CD14-positive monocyte (primary cell): Measurements from ENCODE around the gene CEP44. TPM values are rescaled to one million over a fixed set of nuclear protein-coding genes. Genes with fewer than 3 reads are reported as not detected.

Source experiments
- DNase-seq, 3 donors: peaks; one replicate each; pipeline ENCODE4 v3.0.0-alpha.2; 2011 to 2022
- H2AFZ ChIP-seq: 2 replicates; pipeline ENCODE4 v1.6.0; 2012; ENCODE audit warnings: mild to moderate bottlenecking, low read depth, low read length, inconsistent platforms; ENCODE audit not compliant: insufficient read depth, poor library complexity, severe bottlenecking
- H3K27ac ChIP-seq, 2 donors: 1 replicate in 1 of 2; 2 replicates in 1 of 2; pipeline ENCODE4 v1.5.1; 2012 to 2013; ENCODE audit warnings: low read length in 2 of 2, control low read depth in 1 of 2, inconsistent platforms in 1 of 2, low read depth in 1 of 2, mild to moderate bottlenecking in 1 of 2
- H3K27me3 ChIP-seq, 2 donors: one replicate each; pipeline versions ENCODE4 v1.6.0 to v1.6.1; 2011 to 2013; ENCODE audit warnings: low read length in 2 of 2; ENCODE audit not compliant: control insufficient read depth in 2 of 2, insufficient read depth in 2 of 2
- H3K36me3 ChIP-seq, 2 donors: replicated peaks in 1 of 2; 1 replicate in 1 of 2; 2 replicates in 1 of 2; pipeline versions ENCODE4 v1.5.1 to v1.6.1; 2012 to 2013; ENCODE audit warnings: low read length in 2 of 2, control low read depth in 1 of 2, inconsistent platforms in 1 of 2, mild to moderate bottlenecking in 1 of 2; ENCODE audit not compliant: insufficient read depth in 2 of 2, control insufficient read depth in 1 of 2
- H3K4me1 ChIP-seq, 2 donors: 1 replicate in 1 of 2; 2 replicates in 1 of 2; pipeline versions ENCODE4 v1.5.1 to v1.6.1; 2012 to 2013; ENCODE audit warnings: low read length in 2 of 2, control low read depth in 1 of 2, inconsistent platforms in 1 of 2, mild to moderate bottlenecking in 1 of 2, moderate library complexity in 1 of 2; ENCODE audit not compliant: insufficient read depth in 2 of 2, control insufficient read depth in 1 of 2
- H3K4me2 ChIP-seq: replicated peaks from 2 replicates; pipeline ENCODE3; 2012; ENCODE audit warnings: low read length, moderate library complexity, mild to moderate bottlenecking; ENCODE audit not compliant: poor library complexity, severe bottlenecking; ENCODE audit errors: extremely low read depth
- H3K4me3 ChIP-seq, 3 experiments: fragments of 200-600 bp in 1 of 3; sonication (generic) in 1 of 3; replicated peaks in 1 of 3; 1 replicate in 2 of 3; 2 replicates in 1 of 3; pipeline ENCODE4 v1.5.1; 2011 to 2013; ENCODE audit warnings: low read length in 3 of 3, mild to moderate bottlenecking in 3 of 3, control low read depth in 2 of 3, low read depth in 2 of 3, inconsistent platforms in 1 of 3, moderate library complexity in 1 of 3
- H3K79me2 ChIP-seq: 2 replicates; pipeline ENCODE4 v1.6.0; 2012; ENCODE audit warnings: mild to moderate bottlenecking, control low read depth, inconsistent platforms, low read length, moderate library complexity; ENCODE audit not compliant: insufficient read depth
- H3K9ac ChIP-seq: 2 replicates; pipeline ENCODE4 v1.6.0; 2017; ENCODE audit warnings: low read length, mild to moderate bottlenecking; ENCODE audit not compliant: insufficient read depth, poor library complexity, severe bottlenecking
- H3K9me3 ChIP-seq, 2 donors: replicated peaks in 1 of 2; 1 replicate in 1 of 2; 2 replicates in 1 of 2; pipeline versions ENCODE4 v1.5.1 to v1.6.1; 2012 to 2013; ENCODE audit warnings: low read length in 2 of 2, control low read depth in 1 of 2; ENCODE audit not compliant: control insufficient read depth in 1 of 2, insufficient read depth in 1 of 2
- H4K20me1 ChIP-seq: 2 replicates; pipeline ENCODE4 v1.6.0; 2012; ENCODE audit warnings: mild to moderate bottlenecking, low read length, control low read depth, moderate library complexity; ENCODE audit not compliant: insufficient read depth
- H3K27ac Mint-ChIP-seq, 7 donors: one replicate each; pipeline ENCODE4 v1.8.0; 2020; ENCODE audit warnings: mild to moderate bottlenecking in 7 of 7, mixed read lengths in 7 of 7, moderate library complexity in 6 of 7, inconsistent platforms in 2 of 7
- H3K27me3 Mint-ChIP-seq, 3 donors: one replicate each; pipeline ENCODE4 v1.8.0; 2021 to 2022; ENCODE audit warnings: low read depth in 3 of 3, mild to moderate bottlenecking in 3 of 3, mixed read lengths in 3 of 3, moderate library complexity in 3 of 3, inconsistent platforms in 1 of 3
- H3K36me3 Mint-ChIP-seq, 2 donors: one replicate each; pipeline ENCODE4 v1.8.0; 2020; ENCODE audit warnings: mixed read lengths in 2 of 2, inconsistent platforms in 1 of 2, mild to moderate bottlenecking in 1 of 2
- H3K4me1 Mint-ChIP-seq: one replicate; pipeline ENCODE4 v1.8.0; 2020; ENCODE audit warnings: mild to moderate bottlenecking, mixed read lengths
- H3K4me3 Mint-ChIP-seq, 2 donors: one replicate each; pipeline ENCODE4 v1.8.0; 2020; ENCODE audit warnings: mild to moderate bottlenecking in 2 of 2, mixed read lengths in 2 of 2, moderate library complexity in 1 of 2
- H3K9me3 Mint-ChIP-seq, 7 donors: one replicate each; pipeline ENCODE4 v1.8.0; 2020 to 2022; ENCODE audit warnings: mixed read lengths in 7 of 7, mild to moderate bottlenecking in 6 of 7, moderate library complexity in 6 of 7, inconsistent platforms in 2 of 7
- WGBS: methylation state at CpG from one replicate; pipeline ENCODE4 v1.1.5; 2013; ENCODE audit warnings: missing lambda C conversion rate; ENCODE audit not compliant: insufficient coverage; 5-methylcytosine and 5-hydroxymethylcytosine counted together
- intact Hi-C, 2 donors: fragments of 100-400 bp; cut with micrococcal nuclease; formaldehyde crosslinking; loops; one replicate each; pipeline versions ENCODE4 v1.15.0 to v1.15.1; 2023
- polyA plus RNA-seq, 3 donors: library from polyadenylated mRNA; depleted of rRNA in 1 of 3; unstranded in 2 of 3; stranded (reverse) in 1 of 3; fragments of 300-500 nt in 2 of 3; fragments of >200 nt in 1 of 3; fragmentation: Illumina TruSeq in 2 of 3; gene quantifications; 1 replicate in 2 of 3; 2 replicates in 1 of 3; pipeline ENCODE4 v1.2.3, GENCODE V29; 2012 to 2021
- TF ChIP-seq, protein P1 (sequence below): fragments of 200-600 bp; IDR thresholded peaks from one replicate; pipeline ENCODE4 v1.8.0; 2022; ENCODE audit warnings: antibody characterized with exemption, mild to moderate bottlenecking

CEP44 gene
- polyA plus RNA-seq, 3 donors: 1.9 to 3.3 (median 2.2) TPM

DNA sequence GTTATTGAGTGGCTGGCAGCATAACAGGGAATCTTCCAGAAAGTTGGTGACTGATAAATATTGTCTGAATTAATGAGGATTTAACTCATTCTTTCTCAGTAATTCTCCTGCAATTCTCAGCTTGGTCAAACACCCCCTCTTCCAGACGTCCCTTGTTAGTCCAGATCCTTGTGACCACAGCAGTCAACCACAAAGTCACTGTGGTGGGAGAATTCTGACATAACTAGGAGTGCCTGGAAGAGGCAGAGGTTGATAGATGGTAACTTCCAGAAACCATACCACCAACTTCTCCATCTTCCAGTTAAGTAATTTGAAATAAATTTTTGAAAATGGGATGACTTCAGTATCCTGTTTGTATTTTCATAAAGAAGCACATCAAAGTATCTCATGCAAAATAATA, 90.1 kb downstream of the CEP44 start:
- no peaks in the 10 kb centered on the region for H3K36me3 Mint-ChIP-seq
- Histone ChIP-seq H3K79me2 (no peaks in the 10 kb centered on the region), H3K27me3 (no peaks in the 10 kb centered on the region), H3K27ac (no peak overlapping the region), H4K20me1 (no peaks in the 10 kb centered on the region), H3K9ac (no peak overlapping the region), H3K9me3 (no peaks in the 10 kb centered on the region), H3K36me3 (no peaks in the 10 kb centered on the region), H3K4me3 (no peak overlapping the region), H3K4me2 (no peak overlapping the region), H3K4me1 (no peaks in the 10 kb centered on the region), H2AFZ (no peak overlapping the region)
- WGBS: no CpG with 5 or more reads among the region's 1 CpG
- H3K27me3 Mint-ChIP-seq: peaks cover 0 to 1% (median 1%) of the 10 kb centered on the region in 3 donors
- intact Hi-C loops: no loop called here
- no peaks in the 10 kb centered on the region for H3K9me3 Mint-ChIP-seq
- DNase-seq: no peak
- H3K27ac Mint-ChIP-seq: no peak overlapping the region
- no peaks in the 10 kb centered on the region for H3K4me1 Mint-ChIP-seq
- no peak overlapping the region for H3K4me3 Mint-ChIP-seq
- TF ChIP-seq, protein P1, sequence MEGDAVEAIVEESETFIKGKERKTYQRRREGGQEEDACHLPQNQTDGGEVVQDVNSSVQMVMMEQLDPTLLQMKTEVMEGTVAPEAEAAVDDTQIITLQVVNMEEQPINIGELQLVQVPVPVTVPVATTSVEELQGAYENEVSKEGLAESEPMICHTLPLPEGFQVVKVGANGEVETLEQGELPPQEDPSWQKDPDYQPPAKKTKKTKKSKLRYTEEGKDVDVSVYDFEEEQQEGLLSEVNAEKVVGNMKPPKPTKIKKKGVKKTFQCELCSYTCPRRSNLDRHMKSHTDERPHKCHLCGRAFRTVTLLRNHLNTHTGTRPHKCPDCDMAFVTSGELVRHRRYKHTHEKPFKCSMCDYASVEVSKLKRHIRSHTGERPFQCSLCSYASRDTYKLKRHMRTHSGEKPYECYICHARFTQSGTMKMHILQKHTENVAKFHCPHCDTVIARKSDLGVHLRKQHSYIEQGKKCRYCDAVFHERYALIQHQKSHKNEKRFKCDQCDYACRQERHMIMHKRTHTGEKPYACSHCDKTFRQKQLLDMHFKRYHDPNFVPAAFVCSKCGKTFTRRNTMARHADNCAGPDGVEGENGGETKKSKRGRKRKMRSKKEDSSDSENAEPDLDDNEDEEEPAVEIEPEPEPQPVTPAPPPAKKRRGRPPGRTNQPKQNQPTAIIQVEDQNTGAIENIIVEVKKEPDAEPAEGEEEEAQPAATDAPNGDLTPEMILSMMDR: no peak

DNA sequence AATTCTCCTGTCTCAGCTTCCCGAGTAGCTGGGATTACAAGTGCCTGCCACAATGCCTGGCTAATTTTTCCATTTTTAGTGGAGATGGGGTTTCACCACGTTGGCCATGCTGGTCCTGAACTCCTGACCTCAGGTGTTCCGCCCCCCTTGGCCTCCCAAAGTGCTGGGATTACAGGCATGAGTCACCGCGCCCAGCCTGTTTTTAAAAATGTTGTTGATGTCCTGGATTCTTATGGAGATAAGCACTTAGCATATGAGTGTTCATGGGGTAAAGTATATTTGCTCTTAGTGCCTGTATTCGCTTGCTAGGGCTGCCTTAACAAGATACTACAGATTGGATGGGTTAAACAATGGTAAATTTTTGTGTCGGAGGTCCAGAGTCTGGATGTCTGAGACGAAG, 91.7 kb downstream of the CEP44 start:
- Histone ChIP-seq H3K79me2 (no peaks in the 10 kb centered on the region), H3K4me1 (no peaks in the 10 kb centered on the region), H3K9me3 (no peaks in the 10 kb centered on the region), H3K27me3 (no peaks in the 10 kb centered on the region), H3K9ac (no peak overlapping the region), H3K4me2 (no peak overlapping the region), H3K4me3 (no peak overlapping the region), H3K27ac (no peak overlapping the region), H3K36me3 (no peaks in the 10 kb centered on the region), H4K20me1 (no peaks in the 10 kb centered on the region), H2AFZ (no peak overlapping the region)
- Mint-ChIP-seq H3K4me3 (no peak overlapping the region), H3K9me3 (no peaks in the 10 kb centered on the region), H3K27me3 (peaks cover 0 to 1% (median 1%) of the 10 kb centered on the region in 3 donors), H3K4me1 (no peaks in the 10 kb centered on the region), H3K27ac (peak overlapping the region in 1 of 7 donors; percentile 65), H3K36me3 (no peaks in the 10 kb centered on the region)
- intact Hi-C loops: no loop called here
- WGBS: 90% methylated on average over 5 of the region's 8 CpGs
- TF ChIP-seq, protein P1: no peak
- DNase-seq: no peak
